SU-DHL-6 (cell line): Measurements from ENCODE around the gene KLRK1.
"Not testable (repeated sequence)": the region's sequence is repeated elsewhere in the genome, so short reads cannot be mapped to it uniquely, and the experiment has no call there.

ENCODE experiments used
- CTCF ChIP-seq: fragments of 200-600 bp; sonication (generic); IDR thresholded peaks from one replicate; pipeline ENCODE4 v1.5.1; 2017; ENCODE audit warnings: antibody characterized with exemption, mild to moderate bottlenecking, low read length, moderate library complexity; ENCODE audit not compliant: insufficient read depth, poor library complexity, severe bottlenecking
- EZH2phosphoT487 ChIP-seq: fragments of 200-600 bp; sonication (generic), shearing (Covaris generic); conservative IDR thresholded peaks from 2 replicates; pipeline ENCODE4 v1.6.1; 2018; ENCODE audit warnings: mild to moderate bottlenecking, antibody characterized with exemption, low read length, moderate library complexity, mixed read lengths

GRCh38 chr12:10422159-10422558 lies 32.3 kb upstream of the KLRK1 start:
- TF ChIP-seq CTCF, EZH2phosphoT487: not testable (repeated sequence)
